T-helper 2 cell (primary cell): Measurements from ENCODE around the gene KCNK5.

ENCODE experiments used
- DNase-seq, 5 experiments: peaks; one replicate each; pipeline versions ENCODE4 v3.0.0 to v3.0.0-alpha.2; 2012 to 2022

The KCNK5 gene

DNA sequence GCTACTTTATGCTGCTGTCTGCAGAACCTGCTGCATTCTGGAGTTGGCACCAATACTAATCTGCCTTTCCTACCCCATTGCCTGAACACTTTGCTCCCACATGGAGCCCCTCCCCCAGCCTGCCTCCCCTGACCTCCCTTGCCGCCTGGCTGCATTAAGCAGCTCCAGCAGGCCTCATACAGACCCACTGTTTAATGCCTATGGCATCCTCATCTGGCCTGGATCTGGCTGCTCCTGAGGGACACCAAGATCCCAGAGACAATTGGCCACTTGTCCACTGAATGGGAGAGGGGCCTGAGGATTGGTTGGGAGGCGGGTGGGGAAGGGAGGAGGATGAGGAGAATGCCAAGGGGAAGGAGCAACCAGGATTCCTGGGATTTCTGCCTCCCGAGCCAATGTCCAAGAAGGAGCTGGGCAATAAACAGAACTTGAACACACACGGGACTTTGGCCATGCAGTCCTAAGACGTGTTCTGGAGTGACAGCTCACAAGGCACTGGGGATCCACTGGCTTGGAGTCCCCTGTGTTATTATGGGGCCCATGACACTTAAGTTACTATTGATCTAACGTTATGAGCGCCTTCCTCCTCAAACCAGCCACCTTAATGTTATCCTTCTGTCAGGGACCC lies 10.4 kb upstream of the KCNK5 start:
- no peak for DNase-seq

GRCh38 chr6:39236742-39237141 lies 7.5 kb upstream of the KCNK5 start:
- no peak for DNase-seq

GRCh38 chr6:39233333-39233732 lies 4.1 kb upstream of the KCNK5 start:
- DNase-seq = no peak

- DNase-seq = no peak
These were observed 2.4 kb upstream of the KCNK5 start for GRCh38 chr6:39231521-39232243.

DNA sequence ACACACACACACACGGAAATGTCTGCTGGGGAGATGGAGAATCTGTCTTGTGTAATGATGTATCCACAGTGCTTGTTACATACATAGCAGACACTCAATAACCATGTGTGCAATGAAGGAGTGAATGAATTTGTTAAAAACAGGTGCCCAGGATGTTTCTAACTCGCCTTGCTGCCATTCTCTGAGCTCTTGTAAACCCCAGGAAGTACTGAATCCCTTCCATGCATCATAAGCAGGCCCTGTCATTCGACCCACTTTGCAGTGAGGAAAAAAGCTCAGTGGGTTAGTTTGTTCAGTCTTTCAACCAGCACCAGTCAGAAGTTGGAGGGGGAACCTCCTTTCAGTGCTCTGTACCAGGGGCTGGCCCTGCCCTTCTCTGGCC lies 1.4 kb upstream of the KCNK5 start:
- no peak for DNase-seq

DNA sequence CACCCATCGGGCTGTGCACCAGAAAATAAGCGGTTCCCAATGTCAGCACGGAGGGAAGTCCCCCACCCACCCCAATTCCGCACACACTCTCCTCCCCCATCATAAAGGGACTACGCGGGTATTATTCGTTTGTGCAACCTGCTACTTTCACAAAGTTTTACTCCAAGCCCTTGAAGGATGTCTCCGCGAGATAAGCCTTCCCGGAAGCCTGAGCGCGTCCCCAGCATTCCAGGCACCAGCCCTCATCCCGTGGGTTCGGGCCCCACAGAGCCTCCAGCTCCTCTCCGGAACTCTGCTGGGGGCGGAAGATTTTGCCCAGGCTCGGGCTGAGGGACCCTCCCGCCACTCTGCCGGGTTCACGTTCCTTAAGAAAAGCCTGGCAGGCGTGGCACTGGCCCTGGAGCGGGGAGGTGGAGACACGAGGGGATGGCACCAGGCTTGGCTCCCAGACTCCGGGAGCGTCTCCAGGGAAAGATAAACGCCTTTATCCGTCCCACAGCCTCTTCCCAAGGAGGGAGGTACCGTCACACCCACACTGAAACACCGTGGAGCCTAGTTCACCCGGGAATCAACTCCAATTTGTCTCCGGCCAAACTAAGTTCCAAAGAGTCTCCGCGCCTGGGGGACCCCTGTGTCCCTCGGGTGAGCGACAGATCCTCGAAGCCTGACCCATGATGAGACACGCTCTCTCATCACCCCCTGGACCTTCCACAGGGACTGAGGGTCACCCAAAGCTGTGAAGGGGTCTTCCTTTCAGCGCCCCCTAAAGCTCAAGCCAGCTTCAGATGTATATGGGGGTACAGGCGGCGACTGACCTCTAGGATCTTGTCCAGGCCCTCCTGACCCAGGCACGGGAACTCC lies 934 bp downstream of the KCNK5 start:
- peak in 2 of 5 experiments; percentile 16 to 26 for DNase-seq

- DNase-seq = no peak
These were observed 1.8 kb downstream of the KCNK5 start for GRCh38 chr6:39227476-39227875.

DNA sequence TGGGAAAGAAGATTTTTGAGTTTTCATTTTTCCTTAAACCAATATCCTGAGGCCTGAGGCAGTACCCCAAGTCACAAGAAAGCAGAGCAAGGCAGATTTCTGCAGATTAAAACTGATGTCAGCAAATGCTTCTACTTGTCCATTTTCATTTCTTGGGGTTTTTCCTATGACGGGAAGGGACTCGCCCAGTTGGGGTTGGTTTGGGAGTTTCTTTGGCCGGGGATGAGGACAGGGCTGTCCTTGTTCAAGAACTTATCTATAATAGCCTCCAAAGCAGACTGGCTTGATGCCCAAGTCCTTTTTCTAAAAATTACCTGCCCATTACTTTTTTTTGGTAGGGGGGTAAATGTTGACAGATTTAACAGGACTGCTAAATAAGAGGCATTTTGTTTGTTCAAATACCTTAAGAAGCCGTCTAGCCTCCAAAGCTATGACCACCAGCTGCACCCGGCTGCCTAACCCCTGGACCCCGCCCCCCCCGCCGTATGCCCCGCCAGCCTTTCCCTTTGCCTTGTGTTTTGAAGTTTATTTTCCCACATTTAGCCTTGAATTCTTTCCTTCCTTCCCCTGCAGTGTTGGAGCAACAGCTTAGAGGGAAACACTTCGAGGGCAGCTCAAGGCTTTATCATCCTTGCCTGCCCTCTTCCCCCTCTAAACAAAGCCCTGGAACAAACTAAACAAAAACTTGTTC lies 2.5 kb downstream of the KCNK5 start:
- no peak for DNase-seq

DNA sequence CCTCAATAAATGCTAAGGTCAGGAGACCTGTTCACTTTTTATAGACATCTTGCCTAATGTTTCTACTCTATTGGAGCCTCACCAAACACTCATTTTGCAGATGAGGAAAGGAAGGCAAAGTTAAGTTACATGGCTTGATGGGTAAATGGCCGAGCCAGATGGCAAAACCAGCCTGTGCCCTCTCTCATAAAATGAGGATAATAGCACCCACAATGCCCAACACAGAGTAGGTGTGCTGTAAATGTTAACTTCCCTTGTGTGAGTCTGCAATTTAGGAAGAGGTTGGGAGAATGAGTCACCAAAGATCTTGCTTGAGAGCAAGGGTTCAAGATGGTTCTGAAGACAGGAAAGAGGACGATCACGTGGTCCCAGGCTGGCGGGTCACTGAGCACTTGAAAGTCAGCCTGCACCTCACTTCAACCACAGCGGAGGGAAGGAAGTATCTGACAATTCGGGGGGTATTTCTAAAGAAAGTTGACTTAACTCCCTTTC lies 3.3 kb downstream of the KCNK5 start:
- peak in 2 of 5 experiments; percentile 26 to 78 for DNase-seq

- DNase-seq = no peak
These were observed 3.7 kb downstream of the KCNK5 start for GRCh38 chr6:39225543-39225942.

DNA sequence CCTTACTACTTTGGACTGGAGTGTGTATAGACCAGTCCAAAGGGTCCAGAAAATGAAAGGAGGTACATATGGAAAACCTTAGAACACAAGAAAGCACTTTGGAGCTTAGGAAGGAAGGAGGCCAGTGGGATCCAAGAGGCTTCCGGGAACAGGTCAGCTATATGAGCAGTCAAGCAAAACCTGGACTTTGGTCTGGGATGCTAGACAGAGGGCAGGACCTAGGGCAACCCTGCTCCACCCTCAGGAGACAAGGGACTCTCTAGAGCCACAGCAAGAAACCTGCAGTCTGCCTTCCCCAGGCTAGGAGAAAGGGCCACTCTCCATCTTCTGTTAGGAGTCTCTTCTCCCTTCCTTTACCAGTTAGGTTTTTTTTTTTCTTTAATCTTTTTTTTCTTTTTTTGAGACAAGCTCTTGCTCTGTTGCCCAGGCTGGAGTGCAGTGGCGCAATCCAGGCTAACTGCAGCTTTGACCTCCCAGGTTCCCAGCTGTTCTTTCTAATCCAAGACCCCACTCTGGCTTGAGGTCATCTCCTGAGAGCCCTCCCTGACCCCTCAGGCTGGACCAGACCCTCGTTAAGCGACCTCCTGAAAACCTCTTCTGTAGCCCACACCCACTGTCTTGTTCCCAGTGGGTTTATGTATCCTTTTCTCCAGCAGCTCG lies 4.6 kb downstream of the KCNK5 start:
- DNase-seq = no peak

GRCh38 chr6:39224011-39224410 lies 5.3 kb downstream of the KCNK5 start:
- DNase-seq = no peak

GRCh38 chr6:39223555-39223954 lies 5.7 kb downstream of the KCNK5 start:
- no peak for DNase-seq

DNA sequence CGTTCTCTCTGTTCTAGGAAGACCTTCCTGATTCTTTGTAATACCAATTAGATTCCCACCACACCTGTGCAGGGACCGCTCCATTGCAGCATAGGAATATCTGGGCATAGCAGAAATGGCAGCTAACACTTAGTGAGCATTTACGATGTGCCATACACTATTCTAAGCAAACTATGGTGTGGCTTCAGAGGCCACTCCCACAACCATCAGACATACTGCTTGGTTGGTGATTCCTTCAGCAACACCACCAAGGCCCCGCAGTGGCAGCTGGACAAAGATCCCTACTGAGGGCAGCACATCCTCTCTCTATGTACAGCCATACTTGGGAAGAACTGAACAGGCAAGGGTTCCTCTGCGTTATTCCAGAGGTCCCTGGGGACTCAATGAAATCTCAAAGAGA lies 6.2 kb downstream of the KCNK5 start:
- no peak for DNase-seq

- DNase-seq = no peak
These were observed 7.3 kb downstream of the KCNK5 start for GRCh38 chr6:39221779-39222641.

DNA sequence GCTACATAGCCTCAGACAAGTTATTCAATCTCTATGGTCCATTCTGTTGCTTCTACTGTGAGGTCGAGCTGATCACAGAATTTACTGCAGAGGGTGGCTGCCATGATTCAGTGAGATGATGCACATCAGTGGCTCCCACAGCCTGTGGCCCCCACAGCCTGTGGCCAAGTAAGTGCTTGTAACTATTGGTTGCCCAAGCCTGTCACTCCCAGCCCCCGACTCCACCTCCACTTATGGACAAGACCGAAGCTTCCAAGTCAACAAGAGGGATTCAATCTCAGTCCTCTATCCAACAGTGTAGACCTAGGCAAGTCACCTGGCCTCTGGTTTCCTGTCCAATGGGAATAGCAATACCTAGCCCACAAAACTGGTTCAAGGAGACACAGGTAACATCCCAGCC lies 8.2 kb downstream of the KCNK5 start:
- no peak for DNase-seq

- peak in 1 of 5 experiments; percentile 43 for DNase-seq
These were observed 10.3 kb downstream of the KCNK5 start for GRCh38 chr6:39218868-39219567.

DNA sequence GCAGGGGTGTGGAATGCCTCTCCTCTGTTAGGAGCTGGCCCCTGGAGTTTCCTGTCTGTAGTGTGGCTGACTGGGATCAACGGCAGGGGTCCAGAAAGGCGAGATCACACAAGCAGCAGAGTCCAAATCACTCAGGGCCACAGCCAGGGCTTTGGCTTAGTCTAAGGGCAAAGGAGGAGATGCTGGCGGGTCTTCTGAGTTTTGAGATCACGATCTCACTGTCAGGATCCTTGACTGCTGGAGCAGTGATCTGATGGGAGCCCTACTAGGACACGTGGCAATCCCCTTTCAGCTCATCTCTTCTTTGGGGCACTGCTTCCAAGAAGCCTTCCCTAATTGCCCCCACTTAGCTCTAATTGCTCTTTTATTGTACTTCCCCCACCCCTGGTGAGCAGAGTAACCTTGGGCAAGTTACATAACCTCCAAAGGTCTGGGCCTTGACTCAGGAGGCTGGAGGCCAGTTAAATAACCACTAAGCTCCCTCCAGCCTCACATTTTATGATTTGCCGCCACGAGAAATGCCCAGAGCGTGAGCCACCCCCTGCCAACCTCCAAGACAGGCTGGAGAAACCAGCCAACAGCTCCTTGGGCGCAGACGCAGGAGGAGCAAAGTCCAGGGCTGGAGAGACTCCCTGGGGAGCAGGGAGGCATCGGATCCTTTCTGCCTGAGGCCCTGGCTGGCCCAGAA lies 12.0 kb downstream of the KCNK5 start:
- DNase-seq = no peak

GRCh38 chr6:39215640-39216158 lies 13.6 kb downstream of the KCNK5 start:
- no peak for DNase-seq
